Activated CD4-positive, alpha-beta T cell treated with anti-CD3 and anti-CD28 coated beads, Interleukin-2, Interleukin-4, amounts not matched to agents 100 ng/mL and 50 ng/mL, durations not matched to agents 16 hours and 8 hours (primary cell): ENCODE measurements around the gene SOX11.

Source experiments
- DNase-seq: peaks from one replicate; pipeline ENCODE4 v3.0.0-alpha.2; 2020; ENCODE audit warnings: low spot score

Gene SOX11

GRCh38 chr2:5692561-5693286 lies 540 bp downstream of the SOX11 start:
- no peak for DNase-seq

- DNase-seq, result no peak
Observed at GRCh38 chr2:5693287-5694201, 1.4 kb downstream of the SOX11 start.

DNA sequence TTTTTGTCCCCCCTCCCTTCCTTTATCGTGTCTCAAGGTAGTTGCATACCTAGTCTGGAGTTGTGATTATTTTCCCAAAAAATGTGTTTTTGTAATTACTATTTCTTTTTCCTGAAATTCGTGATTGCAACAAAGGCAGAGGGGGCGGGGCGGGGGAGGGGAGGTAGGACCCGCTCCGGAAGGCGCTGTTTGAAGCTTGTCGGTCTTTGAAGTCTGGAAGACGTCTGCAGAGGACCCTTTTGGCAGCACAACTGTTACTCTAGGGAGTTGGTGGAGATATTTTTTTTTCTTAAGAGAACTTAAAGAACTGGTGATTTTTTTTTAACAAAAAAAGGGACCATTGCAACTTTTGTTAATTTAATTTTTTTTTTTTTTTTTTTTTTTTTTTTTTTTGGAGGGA lies 2.1 kb downstream of the SOX11 start:
- DNase-seq, result no peak

DNA sequence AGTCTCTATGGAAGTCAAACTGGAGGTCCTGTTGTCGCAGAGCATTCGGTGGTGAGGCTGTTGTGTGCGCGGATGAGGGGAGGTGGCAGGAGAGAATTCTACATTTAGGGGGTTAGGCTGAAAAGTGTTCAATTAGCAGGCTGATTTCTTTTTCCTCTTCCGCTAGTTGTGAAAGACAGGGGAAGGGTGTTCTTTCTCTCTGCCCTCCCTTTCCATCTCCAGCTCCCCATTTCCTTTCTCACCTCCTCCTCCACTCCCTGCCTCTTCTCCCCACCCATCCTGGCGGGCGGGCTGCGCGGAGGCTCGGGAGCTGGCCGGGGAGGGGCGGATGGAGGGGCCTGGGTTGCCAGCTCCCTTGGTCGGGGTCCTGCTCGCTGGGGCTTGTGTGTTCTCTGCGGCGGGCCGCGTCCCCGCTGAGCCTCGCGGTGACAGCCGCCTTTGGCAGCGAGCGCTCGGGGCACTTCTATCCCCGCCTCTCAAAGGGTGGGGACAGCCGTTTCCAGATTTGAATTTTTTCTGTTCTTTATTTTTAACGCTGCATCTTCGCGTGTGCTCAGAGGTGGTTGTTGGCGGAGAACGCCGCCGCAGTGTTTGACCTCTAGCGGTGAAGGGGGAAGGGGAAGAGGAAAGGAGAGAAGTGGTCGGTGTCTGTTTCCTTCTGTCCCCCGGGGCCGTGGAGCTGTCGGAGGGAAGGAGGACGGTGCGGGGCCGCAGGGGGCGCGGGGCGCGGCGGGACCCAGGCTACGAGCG lies 3.6 kb downstream of the SOX11 start:
- DNase-seq, result no peak

DNA sequence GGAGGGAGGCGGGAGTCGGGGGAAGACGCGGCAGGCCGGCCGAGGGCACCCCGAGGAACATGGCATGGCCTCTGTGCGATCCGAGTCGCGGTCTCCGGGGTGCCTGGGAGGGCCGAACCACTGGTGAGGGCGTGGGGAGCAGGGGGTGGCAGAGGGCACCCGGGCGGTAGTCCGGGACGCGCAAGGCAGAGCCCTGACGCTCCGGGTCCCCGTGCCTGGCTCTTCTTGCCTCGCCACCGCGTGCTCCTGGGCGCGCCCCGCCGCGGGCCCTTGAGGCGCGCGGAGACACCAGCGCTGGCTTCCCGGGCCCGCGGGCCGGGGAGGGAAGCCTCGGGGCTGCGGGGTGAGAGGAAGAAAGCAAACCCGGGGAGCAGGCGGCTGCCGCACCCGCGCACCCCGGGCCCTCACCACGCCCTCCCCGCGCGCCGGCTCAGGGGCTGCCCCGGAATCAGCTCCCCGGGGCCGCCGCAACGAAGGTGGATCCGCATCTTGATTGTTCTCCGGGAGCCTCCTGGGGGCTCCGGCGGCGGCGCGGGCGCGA lies 4.3 kb downstream of the SOX11 start:
- no peak for DNase-seq

DNA sequence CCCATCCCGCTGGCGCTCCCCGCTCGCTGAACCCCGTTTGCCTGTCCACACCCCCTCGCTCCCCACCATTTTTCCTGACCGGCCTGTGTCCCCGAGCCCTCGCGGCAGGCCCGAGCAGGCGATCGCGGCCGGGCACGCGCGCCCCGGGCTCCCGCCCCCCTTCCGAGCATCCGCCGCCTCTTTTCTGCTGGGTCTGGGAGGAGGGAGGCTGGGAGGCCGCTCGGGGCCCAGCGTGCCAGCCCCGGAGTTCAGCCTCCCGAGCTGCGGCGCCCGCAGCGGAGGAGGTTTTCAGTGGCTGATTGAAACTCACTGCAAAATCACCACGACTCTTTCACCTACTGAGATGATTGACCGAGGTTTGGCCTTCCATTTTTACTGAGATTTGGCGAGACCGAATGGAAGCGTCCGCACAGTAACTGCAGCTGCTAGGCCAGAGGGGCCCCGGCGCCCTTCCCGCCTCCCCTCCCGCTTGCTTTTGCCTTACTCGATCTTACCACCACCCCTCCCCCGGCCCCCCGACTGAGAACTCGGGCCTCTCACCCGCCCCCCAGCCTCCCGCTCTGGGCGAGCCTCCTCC lies 4.8 kb downstream of the SOX11 start:
- DNase-seq, result no peak

- no peak for DNase-seq
Observed at GRCh38 chr2:5697562-5697961, 5.4 kb downstream of the SOX11 start.

DNA sequence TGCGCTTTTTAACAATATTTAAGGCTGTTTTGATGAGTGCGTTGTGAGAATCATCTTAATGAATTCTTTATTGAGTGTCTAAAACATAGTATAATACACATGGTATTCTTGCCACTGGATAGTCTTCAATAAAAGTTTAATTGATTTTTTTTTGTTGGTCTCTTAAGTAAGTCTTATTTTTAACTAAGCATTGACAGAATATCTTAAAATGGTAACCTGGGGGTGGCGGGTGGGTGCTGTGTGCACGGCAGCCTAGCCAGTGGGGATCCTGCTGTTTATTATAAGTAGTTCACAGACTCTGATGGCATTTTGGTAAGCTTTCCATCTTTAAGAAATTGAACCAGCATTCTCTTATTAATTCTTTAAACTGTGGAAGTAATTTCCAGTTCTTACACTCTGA lies 6.0 kb downstream of the SOX11 start:
- no peak for DNase-seq

GRCh38 chr2:5699963-5700362 lies 7.8 kb downstream of the SOX11 start:
- no peak for DNase-seq

DNA sequence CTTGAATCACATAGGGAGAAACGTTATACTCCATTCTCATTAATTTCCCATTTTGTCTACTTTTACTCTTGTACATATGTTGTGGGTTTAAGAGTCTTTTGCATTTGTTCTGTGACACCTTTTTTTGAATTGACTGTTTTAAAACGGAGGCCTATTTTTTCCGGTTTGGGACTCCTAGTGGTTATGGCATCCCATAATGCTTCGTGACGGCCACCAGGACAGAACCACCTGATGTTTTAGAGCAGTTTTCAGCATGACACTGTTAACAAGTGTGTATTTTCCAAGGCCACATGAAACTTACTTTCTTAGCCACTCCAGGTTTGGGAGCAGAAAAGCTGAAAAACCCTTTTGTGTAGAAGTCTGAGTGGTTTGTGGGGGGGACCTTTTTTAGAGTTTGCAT lies 8.4 kb downstream of the SOX11 start:
- no peak for DNase-seq

DNA sequence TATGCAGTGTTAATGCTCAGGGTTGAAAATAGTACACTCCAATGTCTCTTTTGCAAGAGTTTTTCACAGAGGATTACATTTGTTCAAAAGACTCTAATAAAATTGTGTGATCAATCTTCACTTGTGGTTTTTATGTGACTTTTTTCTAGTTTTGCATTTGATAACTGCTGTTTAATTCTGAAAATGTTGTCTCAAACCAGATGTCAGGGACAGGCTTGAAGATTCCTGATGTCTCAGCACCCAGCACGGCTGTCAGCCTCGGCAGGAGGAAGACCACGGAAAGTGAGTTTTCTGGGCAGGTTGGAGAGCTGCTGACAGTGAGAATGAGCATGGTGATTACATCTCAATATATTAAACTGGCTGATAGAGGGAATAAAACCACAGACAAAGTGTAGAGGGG lies 9.1 kb downstream of the SOX11 start:
- no peak for DNase-seq

DNA sequence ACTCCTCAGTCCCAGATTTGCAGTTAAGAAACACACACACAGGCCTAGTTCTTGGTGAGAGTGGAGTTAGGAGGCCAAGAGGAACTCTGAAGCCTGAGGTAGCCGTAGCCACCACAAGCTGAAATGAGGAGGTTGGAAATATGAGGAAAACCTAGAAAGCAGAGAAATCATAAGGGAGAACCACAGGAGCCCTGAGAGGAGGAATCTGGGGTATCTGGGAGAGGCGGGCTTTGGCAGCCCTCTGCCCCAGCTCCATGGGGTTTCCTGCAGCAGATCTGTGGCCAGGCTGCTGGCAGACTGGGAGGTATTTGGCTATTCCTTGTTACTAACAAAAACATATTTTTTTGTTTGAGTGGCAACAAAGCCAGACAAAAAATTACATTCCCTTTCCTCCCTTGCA lies 11.0 kb downstream of the SOX11 start:
- DNase-seq, result no peak

DNA sequence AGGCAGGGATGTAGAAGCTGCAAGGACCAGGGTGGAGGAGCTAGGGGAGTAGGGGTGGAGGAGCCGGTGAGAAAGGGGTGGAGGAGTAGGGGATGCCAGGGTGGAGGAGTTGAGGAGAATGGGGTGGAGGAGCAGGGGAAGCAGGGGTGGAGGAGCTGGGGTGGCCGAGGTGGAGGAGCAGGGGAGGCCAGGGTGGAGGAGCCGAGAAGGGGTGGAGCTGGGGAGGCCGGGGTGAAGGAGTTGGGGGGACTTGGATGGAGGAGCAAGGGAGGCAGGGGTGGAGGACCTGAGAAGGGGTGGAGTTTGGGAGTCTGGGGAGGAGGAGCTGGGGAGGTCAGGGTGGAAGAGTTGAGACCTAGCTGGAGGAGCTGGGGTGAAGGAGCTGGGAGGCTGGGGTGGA lies 13.3 kb downstream of the SOX11 start:
- DNase-seq, result no peak

DNA sequence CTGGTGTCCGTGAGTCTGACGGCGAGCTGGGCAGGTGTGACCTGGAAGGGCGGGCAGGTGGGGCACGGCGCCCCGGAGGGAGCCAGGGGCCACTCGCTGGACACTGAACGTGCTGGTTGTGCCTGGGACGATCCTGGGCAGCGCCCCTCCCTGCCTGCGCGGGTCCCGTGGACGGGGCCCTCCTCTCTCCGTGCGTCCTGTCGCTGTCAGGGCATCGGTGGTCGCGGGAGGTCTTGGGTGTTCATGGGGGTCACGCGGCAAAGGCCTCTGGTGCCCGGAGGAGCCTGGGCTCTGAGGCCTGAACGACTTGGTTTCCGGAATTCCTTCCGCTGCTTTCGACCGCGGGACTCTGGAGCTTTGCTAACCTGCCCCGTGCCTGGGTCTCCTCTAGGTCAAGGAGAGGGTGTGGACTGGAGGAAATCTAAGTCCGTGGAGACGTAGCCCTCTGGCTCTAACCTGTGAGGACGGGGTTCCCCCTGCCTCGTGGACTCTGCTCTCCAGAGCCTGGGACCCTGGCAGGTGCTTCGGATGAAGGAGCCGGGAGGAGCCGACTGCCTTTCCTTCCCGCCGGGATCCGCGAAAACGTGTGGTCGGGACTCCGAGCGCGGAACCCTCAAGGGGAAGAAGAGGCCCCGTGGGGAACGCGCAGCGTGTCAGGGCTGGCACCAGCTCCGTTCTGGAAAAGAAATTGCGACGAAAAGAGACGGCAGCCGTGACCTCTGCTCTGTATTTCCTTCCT lies 14.7 kb downstream of the SOX11 start:
- no peak for DNase-seq

DNA sequence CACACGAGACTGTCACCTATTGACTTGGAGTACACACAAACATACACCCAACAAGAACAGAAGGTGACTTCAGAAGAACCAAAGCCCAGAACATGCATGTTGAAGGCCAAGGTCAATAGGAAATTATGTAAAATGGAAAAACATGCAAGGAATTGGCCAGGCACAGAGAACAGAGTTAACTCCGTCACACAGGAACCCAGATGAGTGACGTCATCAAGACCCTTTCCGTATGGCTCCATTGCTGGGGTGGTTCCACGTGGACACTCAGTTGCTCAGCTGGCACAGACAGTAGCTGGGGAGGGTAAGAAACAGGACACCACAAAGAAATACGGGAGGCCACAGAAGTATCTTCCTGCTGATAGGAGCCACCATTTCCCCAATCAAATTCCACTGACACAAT lies 18.4 kb downstream of the SOX11 start:
- no peak for DNase-seq

GRCh38 chr2:5713101-5713500 lies 20.9 kb downstream of the SOX11 start:
- no peak for DNase-seq

DNA sequence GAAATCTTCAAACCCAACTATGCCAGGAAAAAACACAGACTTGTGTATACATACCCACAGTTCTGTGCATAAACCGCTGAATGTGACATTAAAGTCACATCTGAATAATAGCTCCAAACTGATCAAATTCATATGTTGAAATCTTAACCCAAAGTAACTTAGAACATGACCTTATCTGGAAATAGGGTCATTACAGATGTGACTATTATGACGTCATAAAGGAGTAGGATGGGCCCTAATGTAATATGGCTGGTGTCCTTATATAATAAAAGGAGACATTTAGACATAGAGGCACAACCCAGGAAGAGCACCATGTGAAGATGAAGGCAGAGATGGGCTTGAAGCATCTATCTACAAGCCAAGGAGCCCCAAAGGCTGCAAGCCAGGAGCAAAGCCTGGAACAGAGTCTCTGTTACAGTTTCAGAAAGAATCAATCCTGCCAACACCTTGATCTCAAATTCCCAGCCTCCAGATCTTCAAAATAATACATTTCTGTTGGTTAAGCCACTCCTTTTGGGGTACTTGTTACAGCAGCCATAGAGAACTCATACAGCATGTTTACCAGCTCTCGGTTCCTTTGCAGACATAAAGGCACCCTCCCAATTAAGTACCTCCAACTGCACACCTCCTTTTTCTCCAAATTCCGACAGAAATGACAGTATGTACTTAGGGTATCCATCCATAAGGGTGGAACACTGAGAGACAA lies 27.6 kb downstream of the SOX11 start:
- DNase-seq, result no peak

GRCh38 chr2:5720426-5720825 lies 28.2 kb downstream of the SOX11 start:
- no peak for DNase-seq

DNA sequence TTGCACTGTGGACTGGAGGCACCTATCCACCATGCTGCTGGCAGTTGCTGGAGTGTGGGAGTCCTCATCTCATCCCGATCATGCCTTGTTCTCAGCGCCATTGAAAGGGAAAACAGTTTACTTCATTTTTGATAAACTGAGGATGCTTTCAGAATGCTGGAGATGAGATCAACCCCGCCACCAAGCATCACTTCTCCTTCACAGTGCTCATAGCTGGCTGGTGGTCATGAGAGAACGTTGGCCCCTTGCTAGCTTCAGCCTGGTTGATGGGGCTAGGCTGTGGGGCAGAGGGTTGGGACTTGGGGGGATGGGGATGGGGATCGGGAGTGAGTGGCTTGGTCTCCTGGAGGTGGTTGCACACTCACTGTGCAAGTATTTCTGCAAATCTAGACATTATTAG lies 30.1 kb downstream of the SOX11 start:
- no peak for DNase-seq

DNA sequence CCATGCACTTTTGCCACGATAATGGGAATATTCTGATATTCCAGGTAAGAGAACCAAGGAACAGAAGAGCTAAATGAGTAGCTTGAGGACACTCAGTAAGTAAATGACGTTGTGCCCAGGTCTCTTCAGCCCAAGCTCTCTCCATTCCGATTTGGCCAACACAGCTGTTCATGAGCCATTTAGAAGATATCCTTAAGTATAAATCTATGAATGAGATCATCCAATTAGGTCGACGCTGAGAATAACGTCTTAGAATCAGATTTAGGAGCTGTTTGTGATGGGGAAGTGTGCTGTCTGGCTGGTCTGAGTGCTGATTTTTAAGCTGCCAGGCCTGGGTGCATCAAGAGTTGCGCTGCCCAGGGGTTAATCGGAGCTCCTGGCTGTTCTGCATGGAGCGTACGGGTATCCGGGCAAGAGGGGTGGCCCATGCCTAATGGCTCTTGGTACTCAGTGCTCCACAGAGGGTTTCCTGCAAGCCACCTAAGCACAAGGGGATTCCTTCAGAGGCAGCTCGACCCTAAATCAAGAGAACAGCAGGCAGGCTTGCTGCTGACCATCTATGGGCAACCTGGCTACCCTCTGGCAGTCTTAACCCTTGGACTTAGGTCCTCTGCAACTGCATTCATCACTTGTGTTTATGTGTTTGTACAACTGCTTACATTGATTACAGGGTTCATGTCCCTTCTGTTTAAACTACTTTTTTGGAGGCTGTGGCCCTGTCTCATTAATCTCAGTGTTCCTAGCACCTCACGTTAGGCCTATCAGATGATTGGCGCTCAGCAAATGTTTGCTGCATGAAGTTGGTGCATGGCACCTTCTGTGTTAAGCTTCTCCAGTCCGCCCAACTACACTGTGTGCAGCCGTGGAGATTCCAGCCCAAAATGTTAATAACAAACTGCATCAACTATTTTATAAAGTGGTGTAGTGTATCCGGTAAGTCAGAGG lies 31.9 kb downstream of the SOX11 start:
- DNase-seq, result no peak
